Ovary (tissue), 3 donors: ENCODE measurements around the gene DST.

Experiments used
- EP300 ChIP-seq: sonication (generic); formaldehyde crosslinking; IDR thresholded peaks from one replicate; pipeline ENCODE4 v1.6.1; 2017; ENCODE audit warnings: antibody characterized with exemption
- TF ChIP-seq, protein P1 (sequence below), 3 donors: fragments of 450-650 bp in 2 of 3; fragments of 200-600 bp in 1 of 3; IDR thresholded peaks; one replicate each; pipeline versions ENCODE4 v1.5.1 to v1.8.0; 2016 to 2022; ENCODE audit warnings: antibody characterized with exemption in 3 of 3, mild to moderate bottlenecking in 1 of 3
- donor health status: DM: no; HTN: no; CAD: no.

DNA sequence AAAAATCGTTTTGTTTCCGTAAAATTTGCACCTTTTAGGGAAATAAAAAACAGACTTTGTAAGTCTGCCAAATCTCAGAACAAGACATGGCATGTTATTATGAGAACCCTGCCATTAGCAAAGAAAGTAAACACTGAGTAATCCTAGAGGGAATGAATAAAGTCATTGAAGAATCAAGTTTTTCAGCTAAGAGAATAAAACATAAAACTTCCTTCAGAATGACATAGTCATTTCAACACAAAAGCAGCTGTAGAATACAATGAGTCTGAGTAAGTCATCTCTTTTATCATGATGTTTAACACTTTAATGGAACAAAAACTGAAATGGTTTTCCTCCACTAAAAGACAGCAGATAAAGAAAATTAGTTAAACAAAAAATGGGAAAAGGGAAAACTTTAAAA is 10.3 kb upstream of the DST start:
- TF ChIP-seq, protein P1, sequence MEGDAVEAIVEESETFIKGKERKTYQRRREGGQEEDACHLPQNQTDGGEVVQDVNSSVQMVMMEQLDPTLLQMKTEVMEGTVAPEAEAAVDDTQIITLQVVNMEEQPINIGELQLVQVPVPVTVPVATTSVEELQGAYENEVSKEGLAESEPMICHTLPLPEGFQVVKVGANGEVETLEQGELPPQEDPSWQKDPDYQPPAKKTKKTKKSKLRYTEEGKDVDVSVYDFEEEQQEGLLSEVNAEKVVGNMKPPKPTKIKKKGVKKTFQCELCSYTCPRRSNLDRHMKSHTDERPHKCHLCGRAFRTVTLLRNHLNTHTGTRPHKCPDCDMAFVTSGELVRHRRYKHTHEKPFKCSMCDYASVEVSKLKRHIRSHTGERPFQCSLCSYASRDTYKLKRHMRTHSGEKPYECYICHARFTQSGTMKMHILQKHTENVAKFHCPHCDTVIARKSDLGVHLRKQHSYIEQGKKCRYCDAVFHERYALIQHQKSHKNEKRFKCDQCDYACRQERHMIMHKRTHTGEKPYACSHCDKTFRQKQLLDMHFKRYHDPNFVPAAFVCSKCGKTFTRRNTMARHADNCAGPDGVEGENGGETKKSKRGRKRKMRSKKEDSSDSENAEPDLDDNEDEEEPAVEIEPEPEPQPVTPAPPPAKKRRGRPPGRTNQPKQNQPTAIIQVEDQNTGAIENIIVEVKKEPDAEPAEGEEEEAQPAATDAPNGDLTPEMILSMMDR (IDR thresholded peaks at IDR 0.05), result no peak
- TF ChIP-seq EP300, result no peak
